Stimulated activated CD8-positive, alpha-beta memory T cell treated with anti-CD3 and anti-CD28 coated beads, Interleukin-4, amount 100 ng/mL, for 1 hour (primary cell): ENCODE data around the gene KLK1.

Source experiments
- DNase-seq, 2 donors: peaks; one replicate each; pipeline ENCODE4 v3.0.0-alpha.2; 2020; ENCODE audit warnings: low read depth in 2 of 2, low spot score in 1 of 2

Gene KLK1

GRCh38 chr19:50823389-50824042, at the start of gene KLK1:
Gene KLK1, minus strand, starts transcription at chr19:50823787. Its CDS starts 39 bp downstream, at chr19:50823748.
- DNase-seq: no peak

- no peak for DNase-seq
Observed at GRCh38 chr19:50873056-50873455, 49.5 kb upstream of the KLK1 start, which contains the start of gene KLK2. Gene KLK2, plus strand, starts transcription at chr19:50873439. Its CDS starts 35 bp downstream, at chr19:50873474.

GRCh38 chr19:50870417-50871089, 47.0 kb upstream of the KLK1 start:
- no peak for DNase-seq

- DNase-seq: no peak
Observed at GRCh38 chr19:50869479-50869878, 45.9 kb upstream of the KLK1 start.

GRCh38 chr19:50861496-50862286, 38.1 kb upstream of the KLK1 start:
- no peak for DNase-seq

GRCh38 chr19:50861010-50861409, 37.4 kb upstream of the KLK1 start:
- DNase-seq: no peak

GRCh38 chr19:50859849-50860248, 36.3 kb upstream of the KLK1 start:
- no peak for DNase-seq

DNA sequence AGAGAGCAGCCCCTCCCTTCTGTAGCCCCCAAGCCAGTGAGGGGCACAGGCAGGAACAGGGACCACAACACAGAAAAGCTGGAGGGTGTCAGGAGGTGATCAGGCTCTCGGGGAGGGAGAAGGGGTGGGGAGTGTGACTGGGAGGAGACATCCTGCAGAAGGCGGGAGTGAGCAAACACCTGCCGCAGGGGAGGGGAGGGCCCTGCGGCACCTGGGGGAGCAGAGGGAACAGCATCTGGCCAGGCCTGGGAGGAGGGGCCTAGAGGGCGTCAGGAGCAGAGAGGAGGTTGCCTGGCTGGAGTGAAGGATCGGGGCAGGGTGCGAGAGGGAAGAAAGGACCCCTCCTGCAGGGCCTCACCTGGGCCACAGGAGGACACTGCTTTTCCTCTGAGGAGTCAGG, 35.3 kb upstream of the KLK1 start:
- no peak for DNase-seq

GRCh38 chr19:50857366-50857765, 33.8 kb upstream of the KLK1 start:
- DNase-seq: no peak

DNA sequence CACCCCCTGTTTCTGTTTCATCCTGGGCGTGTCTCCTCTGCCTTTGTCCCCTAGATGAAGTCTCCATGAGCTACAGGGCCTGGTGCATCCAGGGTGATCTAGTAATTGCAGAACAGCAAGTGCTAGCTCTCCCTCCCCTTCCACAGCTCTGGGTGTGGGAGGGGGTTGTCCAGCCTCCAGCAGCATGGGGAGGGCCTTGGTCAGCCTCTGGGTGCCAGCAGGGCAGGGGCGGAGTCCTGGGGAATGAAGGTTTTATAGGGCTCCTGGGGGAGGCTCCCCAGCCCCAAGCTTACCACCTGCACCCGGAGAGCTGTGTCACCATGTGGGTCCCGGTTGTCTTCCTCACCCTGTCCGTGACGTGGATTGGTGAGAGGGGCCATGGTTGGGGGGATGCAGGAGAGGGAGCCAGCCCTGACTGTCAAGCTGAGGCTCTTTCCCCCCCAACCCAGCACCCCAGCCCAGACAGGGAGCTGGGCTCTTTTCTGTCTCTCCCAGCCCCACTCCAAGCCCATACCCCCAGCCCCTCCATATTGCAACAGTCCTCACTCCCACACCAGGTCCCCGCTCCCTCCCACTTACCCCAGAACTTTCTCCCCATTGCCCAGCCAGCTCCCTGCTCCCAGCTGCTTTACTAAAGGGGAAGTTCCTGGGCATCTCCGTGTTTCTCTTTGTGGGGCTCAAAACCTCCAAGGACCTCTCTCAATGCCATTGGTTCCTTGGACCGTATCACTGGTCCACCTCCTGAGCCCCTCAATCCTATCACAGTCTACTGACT, 31.2 kb upstream of the KLK1 start, which contains the start of gene KLK3:
KLK3 (plus strand) TSS at position 280 of the 775 bp plus-strand sequence; CDS start at position 321, 41 bp downstream.
- DNase-seq: no peak

DNA sequence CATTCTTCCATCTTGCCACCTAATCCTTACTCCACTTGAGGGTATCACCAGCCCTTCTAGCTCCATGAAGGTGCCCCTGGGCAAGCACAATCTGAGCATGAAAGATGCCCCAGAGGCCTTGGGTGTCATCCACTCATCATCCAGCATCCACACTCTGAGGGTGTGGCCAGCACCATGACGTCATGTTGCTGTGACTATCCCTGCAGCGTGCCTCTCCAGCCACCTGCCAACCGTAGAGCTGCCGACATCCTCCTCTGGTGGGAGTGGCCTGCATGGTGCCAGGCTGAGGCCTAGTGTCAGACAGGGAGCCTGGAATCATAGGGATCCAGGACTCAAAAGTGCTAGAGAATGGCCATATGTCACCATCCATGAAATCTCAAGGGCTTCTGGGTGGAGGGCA, 28.0 kb upstream of the KLK1 start:
- DNase-seq: no peak

GRCh38 chr19:50850738-50851137, 27.2 kb upstream of the KLK1 start:
- no peak for DNase-seq

DNA sequence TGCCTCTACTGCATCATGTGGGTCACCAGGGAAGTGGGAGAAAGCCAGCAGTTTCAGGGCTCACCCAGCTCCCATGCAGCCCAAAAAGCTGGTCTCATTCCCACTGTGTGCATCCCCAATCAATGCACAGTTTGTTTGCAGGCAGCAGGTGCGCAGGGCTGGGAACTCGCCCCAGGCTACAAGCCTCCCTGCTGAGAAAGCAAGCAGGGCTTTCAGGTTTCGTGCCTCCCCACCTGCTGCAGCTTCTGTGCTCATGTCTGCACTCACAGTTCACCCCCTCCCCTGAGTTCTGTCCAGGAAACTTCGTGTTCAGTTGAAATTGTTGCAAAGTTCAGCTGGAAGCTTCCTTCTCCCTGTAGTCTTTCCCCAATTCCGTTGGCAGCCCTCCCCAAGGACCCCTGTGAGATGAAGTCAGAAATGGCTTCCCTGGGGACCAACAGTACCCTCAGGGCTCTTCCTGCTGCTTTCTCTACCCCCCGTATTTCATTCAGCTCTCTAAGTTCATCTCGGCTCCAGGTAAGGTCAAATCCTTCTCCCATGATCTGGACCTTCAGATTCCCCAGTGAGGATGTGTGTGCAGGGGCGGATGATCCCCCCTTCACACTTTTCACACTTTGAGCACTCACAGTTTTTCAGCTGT, 20.8 kb upstream of the KLK1 start:
- DNase-seq: no peak

DNA sequence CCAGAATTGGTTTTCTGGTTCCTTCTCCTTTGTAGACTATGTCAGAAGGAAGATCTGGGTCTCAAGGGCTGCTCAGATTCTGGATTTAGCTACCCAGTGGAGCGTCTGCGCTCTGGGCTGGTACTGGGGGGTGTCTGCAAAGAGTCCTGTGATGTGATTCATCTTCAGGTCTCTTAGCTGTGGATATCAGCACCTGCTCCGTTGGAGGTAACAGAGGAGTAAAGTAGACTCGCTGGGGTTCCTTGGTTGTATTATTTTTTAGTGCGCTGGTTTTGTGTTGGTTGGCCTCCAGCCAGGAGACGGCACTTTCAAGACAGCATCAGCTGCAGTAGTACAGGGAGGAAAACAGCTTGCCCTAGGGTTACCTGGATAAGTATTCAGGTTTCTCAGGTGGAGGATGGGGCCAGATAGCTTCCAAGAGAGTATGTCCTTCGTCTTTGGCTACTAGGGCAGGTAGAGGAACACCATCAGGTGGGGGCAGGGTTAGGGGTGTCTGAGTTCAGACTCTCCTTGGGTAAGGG, 20.2 kb upstream of the KLK1 start:
- no peak for DNase-seq

DNA sequence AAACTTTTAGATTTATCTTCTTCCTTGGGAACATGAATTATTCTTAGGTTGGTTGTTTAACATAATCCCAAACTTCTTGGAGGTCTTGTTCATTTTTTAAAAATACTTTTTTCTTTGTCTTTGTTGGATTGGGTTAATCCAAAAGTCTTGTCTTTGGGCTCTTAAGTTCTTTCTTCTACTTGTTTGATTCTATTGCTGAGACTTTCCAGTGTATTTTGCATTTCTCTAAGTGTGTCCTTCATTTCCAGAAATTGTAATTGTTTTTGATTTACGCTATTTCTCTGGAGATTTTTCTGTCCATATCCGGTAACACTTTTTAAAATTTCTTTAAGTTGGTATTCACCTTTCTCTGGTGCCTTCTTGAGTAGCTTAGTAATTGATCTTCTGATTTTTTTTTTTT, 19.6 kb upstream of the KLK1 start:
- no peak for DNase-seq

DNA sequence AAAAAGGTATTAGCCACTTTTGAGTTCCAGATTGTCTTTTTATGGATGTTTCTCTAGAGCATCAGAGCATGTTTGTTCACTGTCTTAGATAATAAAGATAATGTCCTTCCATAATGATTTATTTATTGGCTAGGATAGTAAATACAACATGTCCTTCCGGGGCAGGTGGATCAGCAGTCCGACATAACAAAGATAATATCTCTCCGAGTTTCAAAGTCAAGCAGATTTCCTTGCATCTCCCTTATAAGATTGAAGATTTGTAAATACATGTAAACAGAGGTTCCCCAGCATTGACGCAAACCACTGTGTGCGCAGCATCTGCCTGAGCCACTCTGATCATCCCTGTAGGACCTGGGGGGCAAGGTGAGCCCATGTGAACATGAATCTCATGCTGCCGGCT, 18.5 kb upstream of the KLK1 start:
- DNase-seq: no peak

GRCh38 chr19:50839712-50840655, 16.4 kb upstream of the KLK1 start:
- DNase-seq: no peak

GRCh38 chr19:50838239-50838638, 14.7 kb upstream of the KLK1 start:
- DNase-seq: no peak

DNA sequence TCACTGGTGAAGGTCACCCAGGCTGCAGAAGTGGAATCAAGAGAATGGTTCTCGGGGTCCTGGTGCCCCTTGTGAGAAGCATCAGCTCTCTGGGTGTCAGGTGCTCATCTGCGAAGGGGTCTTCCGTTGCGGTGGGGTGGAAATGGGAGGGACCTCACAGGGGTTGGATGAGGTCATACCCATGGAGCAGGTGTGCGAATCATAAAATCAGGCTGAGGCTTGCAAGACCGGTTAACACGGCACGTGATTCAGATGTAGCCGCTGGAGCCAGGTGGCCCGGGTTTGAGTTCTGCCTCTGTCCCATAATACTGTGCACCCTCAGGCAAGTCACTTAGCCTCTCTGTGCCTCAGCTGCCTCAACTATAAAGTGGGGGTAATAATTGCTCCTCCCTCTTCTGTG, 13.7 kb upstream of the KLK1 start:
- no peak for DNase-seq
